ENCODE results near the gene TMEM39A. TPM values are rescaled to one million over a fixed set of nuclear protein-coding genes. Genes with fewer than 3 reads are reported as not detected.

TMEM39A gene
- total and polyA plus RNA-seq, 2 of the 4 experiments (the other 2 are of a cell fraction) = 29.6 to 117 TPM

DNA sequence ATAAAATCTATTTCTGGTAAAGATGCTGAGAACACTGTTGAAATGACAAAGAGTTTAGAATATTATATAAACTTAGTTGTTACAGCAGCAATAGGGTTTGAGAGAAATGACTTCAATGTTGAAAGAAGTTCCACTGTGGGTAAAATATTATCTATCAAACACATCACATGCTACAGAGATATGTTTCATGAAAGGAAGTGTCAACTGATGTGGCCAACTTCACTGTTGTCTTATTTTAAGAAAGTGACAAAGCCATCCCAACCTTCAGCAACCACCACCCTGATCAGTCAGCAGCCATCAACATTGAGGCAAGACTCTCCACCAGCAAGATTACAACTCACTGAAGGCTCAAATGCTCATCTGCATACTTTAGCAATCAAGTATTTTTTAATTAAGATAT lies 20.2 kb downstream of the TMEM39A start:
- no peak overlapping the region for H3K27ac ChIP-seq (ENCODE audit: insufficient read depth, low read length)
- H3K9me3 ChIP-seq (ENCODE audit: control insufficient read depth, insufficient read depth, low read length) = no peaks in the 10 kb centered on the region
- H4K20me1 ChIP-seq (ENCODE audit: insufficient read depth, low read length) = no peaks in the 10 kb centered on the region; the same call in 1 of the 2 replicates
- no peak overlapping the region for H3K4ac ChIP-seq (ENCODE audit: low read depth, low read length)
- no peak overlapping the region for H4K91ac ChIP-seq (ENCODE audit: insufficient read depth, low read depth, low read length)
- no peaks in the 10 kb centered on the region for H3K27me3 ChIP-seq (ENCODE audit: control insufficient read depth, insufficient read depth, low read length)
- TF ChIP-seq RCOR1 (IDR thresholded peaks at IDR 0.05; ENCODE audit: insufficient replicate concordance, low read length) = no peak
- no peak for TF ChIP-seq ELK1 (IDR thresholded peaks at IDR 0.05; ENCODE audit: borderline replicate concordance, low read depth, low read length)
- no peak for TF ChIP-seq FOS (IDR thresholded peaks at IDR 0.05; ENCODE audit: low read depth, low read length)
- TF ChIP-seq MAZ (IDR thresholded peaks at IDR 0.05; ENCODE audit: borderline replicate concordance, low read depth, low read length) = no peak
- TF ChIP-seq CHD1 (IDR thresholded peaks at IDR 0.05; ENCODE audit: low read depth, low read length) = no peak
- TF ChIP-seq RAD21 (IDR thresholded peaks at IDR 0.05; ENCODE audit: low read length) = no peak
- no peak for TF ChIP-seq CEBPB (IDR thresholded peaks at IDR 0.05; ENCODE audit: low read depth, low read length)
- TF ChIP-seq BHLHE40 (IDR thresholded peaks at IDR 0.05; ENCODE audit: low read depth, low read length) = no peak
- no peak for TF ChIP-seq POLR2A (IDR thresholded peaks at IDR 0.05; ENCODE audit: low read depth, low read length)
- H3K56ac ChIP-seq (ENCODE audit: extremely low read depth, insufficient read depth, low read length) = no peak overlapping the region
- no peak for DNase-seq
- H3K79me1 ChIP-seq (ENCODE audit: low read depth in 1 of 2, low read length in 2 of 2) = peaks cover 20 to 36% of the 10 kb centered on the region in 2 experiments
- no peak overlapping the region for H2BK5ac ChIP-seq (ENCODE audit: low read depth, low read length, poor library complexity, severe bottlenecking)
- ATAC-seq (ENCODE audit: low read depth) = no peak
- no peak overlapping the region for H2AK9ac ChIP-seq (replicated peaks; ENCODE audit: low read depth, low read length, poor library complexity)
- no peak overlapping the region for H2AK5ac ChIP-seq (ENCODE audit: low read depth, low read length)
- no peak overlapping the region for H2AFZ ChIP-seq (replicated peaks; ENCODE audit: low read length, poor library complexity)
- H2BK20ac ChIP-seq (ENCODE audit: low read depth, low read length) = no peak overlapping the region
- no peak overlapping the region for H3K23ac ChIP-seq (ENCODE audit: low read depth, low read length)
- H3K9me1 ChIP-seq (ENCODE audit: insufficient read depth, low read length) = peaks cover 3% of the 10 kb centered on the region
- no peak overlapping the region for H3K9ac ChIP-seq (ENCODE audit: low read depth, low read length)
- no peak overlapping the region for H3K4me3 ChIP-seq (ENCODE audit: insufficient read depth, low read depth, low read length)
- H3K4me2 ChIP-seq (ENCODE audit: low read depth, low read length) = no peak overlapping the region
- no peak overlapping the region for H4K8ac ChIP-seq (ENCODE audit: low read depth in 2 of 2, low read length in 2 of 2)
- no peak overlapping the region for H4K5ac ChIP-seq (ENCODE audit: low read depth, low read length)
- ChIA-PET CTCF (no interaction called here), POLR2A (ENCODE audit: unreplicated experiment) (no interaction called here)
- no peaks in the 10 kb centered on the region for H3K4me1 ChIP-seq (ENCODE audit: control insufficient read depth, insufficient read depth, low read length)
- peaks cover 23% of the 10 kb centered on the region for H3K36me3 ChIP-seq (ENCODE audit: control insufficient read depth, insufficient read depth, low read length)
- H3K14ac ChIP-seq (replicated peaks; ENCODE audit: low read depth, low read length) = no peak overlapping the region
- no peak overlapping the region for H2BK120ac ChIP-seq (ENCODE audit: low read depth, low read length)
- intact Hi-C loops (cut with micrococcal nuclease) = no loop called here
- H3K18ac ChIP-seq (ENCODE audit: low read depth, low read length) = no peak overlapping the region
- in situ Hi-C loops (cut with MboI; ENCODE audit: low sequenced_read_pairs) = no loop called here
- H2BK15ac ChIP-seq (ENCODE audit: low read depth, low read length) = no peak overlapping the region
- dilution Hi-C loops (cut with HindIII; ENCODE audit: low sequenced_read_pairs, unreplicated experiment) = no loop called here
- no TSS peak for BruUV-seq (replicated peaks)

All from IMR-90 (cell line).